Trophoblast cell (in vitro differentiated cells and primary cell): ENCODE results near the gene ALPP.

Source experiments
- DNase-seq, 2 donors: peaks; one replicate each; pipeline ENCODE4 v3.0.0-alpha.2; 2016
- H2AFZ ChIP-seq: 2 replicates; pipeline ENCODE4 v1.6.1; 2013; ENCODE audit warnings: low read length, moderate library complexity, mild to moderate bottlenecking; ENCODE audit not compliant: insufficient read depth, poor library complexity
- H2AK5ac ChIP-seq: 2 replicates; pipeline ENCODE4 v1.6.1; 2013; ENCODE audit warnings: mild to moderate bottlenecking, low read length
- H2BK120ac ChIP-seq: 2 replicates; pipeline ENCODE4 v1.6.1; 2013; ENCODE audit warnings: low read length, mild to moderate bottlenecking, moderate library complexity; ENCODE audit not compliant: insufficient read depth, poor library complexity
- H2BK12ac ChIP-seq: 2 replicates; pipeline ENCODE4 v1.6.1; 2013; ENCODE audit warnings: mild to moderate bottlenecking, low read length, moderate library complexity
- H2BK5ac ChIP-seq: 2 replicates; pipeline ENCODE4 v1.6.1; 2013; ENCODE audit warnings: low read length, low read depth, moderate library complexity, mild to moderate bottlenecking; ENCODE audit not compliant: poor library complexity
- H3K14ac ChIP-seq: 2 replicates; pipeline ENCODE4 v1.6.1; 2013; ENCODE audit warnings: mild to moderate bottlenecking, low read length
- H3K18ac ChIP-seq: 2 replicates; pipeline ENCODE4 v1.6.1; 2013; ENCODE audit warnings: mild to moderate bottlenecking, low read length
- H3K23ac ChIP-seq: 2 replicates; pipeline ENCODE4 v1.6.1; 2013; ENCODE audit warnings: low read length
- H3K27ac ChIP-seq: 2 replicates; pipeline ENCODE4 v1.5.1; 2013; ENCODE audit warnings: low read depth, mild to moderate bottlenecking, inconsistent platforms, low read length, moderate library complexity
- H3K27me3 ChIP-seq: 2 replicates; pipeline ENCODE4 v1.6.1; 2013; ENCODE audit warnings: inconsistent platforms, mild to moderate bottlenecking, low read length, moderate library complexity; ENCODE audit not compliant: insufficient read depth
- H3K36me3 ChIP-seq, 2 experiments: 1 replicate in 1 of 2; 2 replicates in 1 of 2; pipeline ENCODE4 v1.6.1; 2013; ENCODE audit warnings: low read length in 2 of 2, mild to moderate bottlenecking in 2 of 2, moderate library complexity in 1 of 2; ENCODE audit not compliant: insufficient read depth in 2 of 2, control insufficient read depth in 1 of 2
- H3K4ac ChIP-seq: 2 replicates; pipeline ENCODE4 v1.6.1; 2013; ENCODE audit warnings: low read depth, mild to moderate bottlenecking, low read length, moderate library complexity
- H3K4me1 ChIP-seq, 2 experiments: 1 replicate in 1 of 2; 2 replicates in 1 of 2; pipeline ENCODE4 v1.6.1; 2013; ENCODE audit warnings: low read length in 2 of 2, mild to moderate bottlenecking in 2 of 2, moderate library complexity in 1 of 2; ENCODE audit not compliant: insufficient read depth in 2 of 2, control insufficient read depth in 1 of 2
- H3K4me2 ChIP-seq: 2 replicates; pipeline ENCODE4 v1.6.1; 2013; ENCODE audit warnings: inconsistent platforms, mild to moderate bottlenecking, low read length, moderate library complexity
- H3K4me3 ChIP-seq: 2 replicates; pipeline ENCODE4 v1.5.1; 2013; ENCODE audit warnings: mild to moderate bottlenecking, low read depth, low read length, inconsistent platforms
- H3K79me1 ChIP-seq: one replicate; pipeline ENCODE4 v1.6.1; 2013; ENCODE audit warnings: low read length
- H3K79me2 ChIP-seq: 2 replicates; pipeline ENCODE4 v1.6.1; 2013; ENCODE audit warnings: low read length, mild to moderate bottlenecking; ENCODE audit not compliant: control insufficient read depth, insufficient read depth, poor library complexity
- H3K9ac ChIP-seq: 2 replicates; pipeline ENCODE4 v1.6.1; 2013; ENCODE audit warnings: mild to moderate bottlenecking, low read length
- H3K9me3 ChIP-seq: 2 replicates; pipeline ENCODE4 v1.6.1; 2013; ENCODE audit warnings: low read depth, mild to moderate bottlenecking, control low read depth, inconsistent platforms, low read length; ENCODE audit not compliant: insufficient read depth
- H4K12ac ChIP-seq: 2 replicates; pipeline ENCODE4 v1.6.1; 2013; ENCODE audit warnings: low read depth, mild to moderate bottlenecking, low read length, moderate library complexity
- H4K8ac ChIP-seq: 2 replicates; pipeline ENCODE4 v1.6.1; 2013; ENCODE audit warnings: low read depth, mild to moderate bottlenecking, low read length, moderate library complexity
- H4K91ac ChIP-seq: one replicate; pipeline ENCODE4 v1.6.1; 2013; ENCODE audit warnings: low read depth, mild to moderate bottlenecking, low read length, moderate library complexity
- WGBS: extraction: QIAGEN DNeasy Blood & Tissue Kit; methylation state at CpG from one replicate; pipeline ENCODE4 v1.1.7; 2013; ENCODE audit warnings: missing lambda C conversion rate; ENCODE audit not compliant: insufficient read length, insufficient coverage; ENCODE audit errors: extremely low coverage; 5-methylcytosine and 5-hydroxymethylcytosine counted together

Gene ALPP

DNA sequence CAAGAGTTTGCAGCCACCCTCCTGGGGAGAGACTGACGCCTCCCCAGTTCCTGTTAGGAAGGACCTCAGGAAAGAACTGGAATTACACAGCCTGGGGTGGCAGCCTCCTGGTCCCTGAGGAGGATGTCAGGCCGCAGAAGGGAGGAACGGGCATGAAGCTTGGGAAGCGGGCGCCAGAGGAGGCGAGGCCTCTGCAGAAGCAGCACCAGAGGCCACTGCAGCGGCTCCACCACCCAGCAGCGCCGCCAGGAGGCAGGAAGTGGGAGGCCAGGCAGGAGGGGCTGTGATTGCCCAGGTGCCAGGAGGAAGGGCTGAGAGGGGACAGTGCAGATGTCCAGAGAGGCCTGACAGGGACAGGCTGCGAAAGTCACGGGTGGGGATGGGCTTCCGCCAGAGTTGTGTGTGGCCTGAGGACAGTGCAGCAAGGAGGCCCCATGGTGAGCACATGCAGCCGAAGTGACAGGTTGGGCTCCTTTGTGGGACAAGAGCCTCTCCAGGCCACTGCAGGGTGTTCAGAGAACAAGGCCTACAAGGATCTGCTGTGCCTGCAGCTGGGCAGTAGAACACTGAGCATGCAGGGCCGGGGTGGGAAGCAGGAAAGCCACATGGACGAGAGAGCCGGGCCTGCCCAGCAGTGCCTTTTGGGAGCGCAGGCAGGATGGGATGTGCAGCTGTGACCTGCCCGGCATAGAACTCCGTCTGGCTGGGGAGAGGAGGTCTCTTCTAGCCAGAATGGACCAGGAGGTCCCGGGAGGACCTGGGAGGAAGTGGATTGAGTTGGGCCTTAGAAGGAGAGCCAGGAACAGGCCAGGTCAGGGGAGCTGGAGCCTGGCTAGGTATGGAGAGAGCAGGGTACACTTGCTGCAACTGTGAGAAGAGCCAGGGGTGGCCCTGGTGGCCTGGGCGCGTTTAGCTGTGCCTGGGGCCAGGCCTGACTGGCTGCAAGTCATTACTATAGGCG, 39.1 kb upstream of the ALPP start:
- no peak overlapping the region for H4K8ac ChIP-seq
- no peak overlapping the region for H3K4me3 ChIP-seq
- no peak for DNase-seq
- H3K4me2 ChIP-seq: no peak overlapping the region
- no peaks in the 10 kb centered on the region for H3K27me3 ChIP-seq
- H3K27ac ChIP-seq: no peak overlapping the region
- H3K18ac ChIP-seq: no peak overlapping the region
- no peak overlapping the region for H2AFZ ChIP-seq
- H3K9me3 ChIP-seq: no peaks in the 10 kb centered on the region
- no peak overlapping the region for H2BK5ac ChIP-seq
- WGBS: no CpG with 5 or more reads among the region's 23 CpGs
- H3K14ac ChIP-seq: no peak overlapping the region
- no peak overlapping the region for H2AK5ac ChIP-seq
- no peak overlapping the region for H4K12ac ChIP-seq
- H3K79me2 ChIP-seq: no peaks in the 10 kb centered on the region
- H2BK12ac ChIP-seq: no peak overlapping the region
- H4K91ac ChIP-seq: no peak overlapping the region
- H3K4me1 ChIP-seq: peaks cover 0 to 1% of the 10 kb centered on the region in 2 experiments
- H3K79me1 ChIP-seq: no peaks in the 10 kb centered on the region
- H3K23ac ChIP-seq: no peak overlapping the region
- no peaks in the 10 kb centered on the region for H3K36me3 ChIP-seq
- H3K4ac ChIP-seq: no peak overlapping the region
- no peak overlapping the region for H2BK120ac ChIP-seq
- H3K9ac ChIP-seq: no peak overlapping the region

- no CpG with 5 or more reads among the region's 14 CpGs for WGBS
- H4K12ac ChIP-seq: no peak overlapping the region
- H3K9me3 ChIP-seq: no peaks in the 10 kb centered on the region
- no peaks in the 10 kb centered on the region for H3K79me2 ChIP-seq
- no peaks in the 10 kb centered on the region for H3K36me3 ChIP-seq
- no peak overlapping the region for H3K23ac ChIP-seq
- H3K27ac ChIP-seq: no peak overlapping the region
- H3K4ac ChIP-seq: no peak overlapping the region
- no peak overlapping the region for H2AFZ ChIP-seq
- no peak for DNase-seq
- H3K14ac ChIP-seq: no peak overlapping the region
- H3K9ac ChIP-seq: no peak overlapping the region
- no peak overlapping the region for H3K4me2 ChIP-seq
- peaks cover 0 to 1% of the 10 kb centered on the region in 2 experiments for H3K4me1 ChIP-seq
- no peak overlapping the region for H4K8ac ChIP-seq
- no peak overlapping the region for H4K91ac ChIP-seq
- no peak overlapping the region for H2BK5ac ChIP-seq
- no peak overlapping the region for H3K18ac ChIP-seq
- no peaks in the 10 kb centered on the region for H3K79me1 ChIP-seq
- H3K4me3 ChIP-seq: no peak overlapping the region
- H2BK12ac ChIP-seq: no peak overlapping the region
- H3K27me3 ChIP-seq: no peaks in the 10 kb centered on the region
- H2AK5ac ChIP-seq: no peak overlapping the region
- H2BK120ac ChIP-seq: no peak overlapping the region
These were observed 38.2 kb upstream of the ALPP start for GRCh38 chr2:232340171-232340935.

DNA sequence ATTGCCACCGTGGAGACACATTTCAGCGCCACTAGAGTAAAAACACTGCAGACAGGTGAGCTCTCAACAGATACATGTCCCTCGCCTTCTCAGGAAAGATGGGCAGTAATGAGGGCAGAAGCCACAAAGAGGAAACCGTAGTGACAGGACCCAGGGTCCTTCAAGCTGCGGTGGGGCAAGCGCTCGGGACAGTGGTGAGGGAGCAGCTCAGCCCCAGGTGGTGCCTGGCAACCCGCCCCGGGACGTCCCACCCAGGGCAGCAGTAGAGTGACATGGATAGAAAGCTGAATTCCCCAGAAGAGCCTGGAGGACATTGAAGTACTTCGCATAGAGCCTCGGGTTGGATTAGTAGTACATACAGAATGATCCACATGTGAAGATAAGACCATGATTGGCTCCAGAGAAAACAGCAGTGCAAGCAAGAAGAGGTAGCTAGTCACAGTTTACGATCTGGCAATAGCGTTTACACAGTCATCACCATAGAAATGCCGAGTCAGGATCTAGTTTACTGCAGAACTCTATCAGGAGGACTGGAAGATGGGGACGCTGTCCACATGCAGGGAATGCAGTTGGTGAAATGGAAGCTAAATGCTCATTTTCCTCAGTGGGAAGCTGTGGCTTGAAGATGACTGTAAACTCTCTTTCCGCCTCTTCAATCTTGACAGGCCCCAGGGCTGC, 37.4 kb upstream of the ALPP start:
- H3K79me2 ChIP-seq: no peaks in the 10 kb centered on the region
- no peak overlapping the region for H3K27ac ChIP-seq
- no peak overlapping the region for H4K12ac ChIP-seq
- H3K79me1 ChIP-seq: no peaks in the 10 kb centered on the region
- no peaks in the 10 kb centered on the region for H3K9me3 ChIP-seq
- peaks cover 0 to 1% of the 10 kb centered on the region in 2 experiments for H3K4me1 ChIP-seq
- no peak overlapping the region for H2BK12ac ChIP-seq
- H3K9ac ChIP-seq: no peak overlapping the region
- H2AFZ ChIP-seq: no peak overlapping the region
- no peak overlapping the region for H3K14ac ChIP-seq
- no CpG with 5 or more reads among the region's 17 CpGs for WGBS
- no peak overlapping the region for H3K4ac ChIP-seq
- DNase-seq: no peak
- no peak overlapping the region for H3K23ac ChIP-seq
- no peak overlapping the region for H4K8ac ChIP-seq
- no peak overlapping the region for H4K91ac ChIP-seq
- no peak overlapping the region for H2BK120ac ChIP-seq
- no peaks in the 10 kb centered on the region for H3K36me3 ChIP-seq
- no peak overlapping the region for H2BK5ac ChIP-seq
- no peak overlapping the region for H3K4me3 ChIP-seq
- no peaks in the 10 kb centered on the region for H3K27me3 ChIP-seq
- no peak overlapping the region for H2AK5ac ChIP-seq
- H3K18ac ChIP-seq: no peak overlapping the region
- H3K4me2 ChIP-seq: no peak overlapping the region

GRCh38 chr2:232341739-232342126, 36.8 kb upstream of the ALPP start:
- Histone ChIP-seq H3K36me3 (no peaks in the 10 kb centered on the region), H3K23ac (no peak overlapping the region), H4K8ac (no peak overlapping the region), H2AK5ac (no peak overlapping the region), H3K18ac (no peak overlapping the region), H2BK120ac (no peak overlapping the region), H3K9ac (no peak overlapping the region), H4K12ac (no peak overlapping the region), H3K27me3 (no peaks in the 10 kb centered on the region), H3K27ac (no peak overlapping the region), H2AFZ (no peak overlapping the region), H3K9me3 (no peaks in the 10 kb centered on the region), H3K79me2 (no peaks in the 10 kb centered on the region), H3K4me2 (no peak overlapping the region), H2BK5ac (no peak overlapping the region), H3K14ac (no peak overlapping the region), H3K4ac (no peak overlapping the region), H3K4me1 (peaks cover 0 to 1% of the 10 kb centered on the region in 2 experiments), H2BK12ac (no peak overlapping the region), H3K79me1 (no peaks in the 10 kb centered on the region), H3K4me3 (no peak overlapping the region), H4K91ac (no peak overlapping the region)
- DNase-seq: no peak
- WGBS: no CpG with 5 or more reads among the region's 4 CpGs
